Osteoblast (primary cell): ENCODE results near the gene C2. TPM values are rescaled to one million over a fixed set of nuclear protein-coding genes. Genes with fewer than 3 reads are reported as not detected.

Source experiments
- DNase-seq: peaks from one replicate; pipeline ENCODE4 v3.0.0; 2011; ENCODE audit warnings: low spot score, mixed read lengths; ENCODE audit not compliant: insufficient read length; ENCODE audit errors: missing footprints
- H2AFZ ChIP-seq: 2 replicates; pipeline ENCODE4 v1.6.0; 2011; ENCODE audit warnings: mild to moderate bottlenecking, low read length
- H3K27ac ChIP-seq: 2 replicates; pipeline ENCODE4 v1.5.1; 2011; ENCODE audit warnings: mild to moderate bottlenecking, low read depth, low read length, moderate library complexity
- H3K27me3 ChIP-seq: 2 replicates; pipeline ENCODE4 v1.6.0; 2012; ENCODE audit warnings: mild to moderate bottlenecking, control low read depth, inconsistent platforms, low read length, moderate library complexity; ENCODE audit not compliant: insufficient read depth
- H3K36me3 ChIP-seq: 2 replicates; pipeline ENCODE4 v1.5.1; 2011; ENCODE audit warnings: mild to moderate bottlenecking, low read length, control low read depth, moderate library complexity; ENCODE audit not compliant: insufficient read depth
- H3K4me1 ChIP-seq: 2 replicates; pipeline ENCODE4 v1.5.1; 2011; ENCODE audit warnings: mild to moderate bottlenecking, low read length, control low read depth, moderate library complexity; ENCODE audit not compliant: insufficient read depth
- H3K4me2 ChIP-seq: 2 replicates; pipeline ENCODE4 v1.6.0; 2011; ENCODE audit warnings: mild to moderate bottlenecking, low read length; ENCODE audit not compliant: insufficient read depth
- H3K4me3 ChIP-seq: fragments of 200-600 bp; sonication (generic); 3 replicates; pipeline ENCODE4 v1.5.1; 2012; ENCODE audit warnings: mild to moderate bottlenecking, low read length, inconsistent platforms; ENCODE audit not compliant: insufficient read depth
- H3K79me2 ChIP-seq: 2 replicates; pipeline ENCODE4 v1.6.0; 2012; ENCODE audit warnings: mild to moderate bottlenecking, low read length, control low read depth, inconsistent platforms; ENCODE audit not compliant: insufficient read depth
- H3K9me3 ChIP-seq: 2 replicates; pipeline ENCODE4 v1.5.1; 2011; ENCODE audit warnings: low read depth, low read length, control low read depth
- H4K20me1 ChIP-seq: 2 replicates; pipeline ENCODE4 v1.6.0; 2012; ENCODE audit warnings: mild to moderate bottlenecking, low read length, control low read depth; ENCODE audit not compliant: insufficient read depth
- total RNA-seq: library from RNA; depleted of rRNA; stranded (reverse); fragments of >200 nt; gene quantifications from 2 replicates; pipeline ENCODE4 v1.2.3, GENCODE V29; 2012
- TF ChIP-seq, protein P1 (sequence below): IDR thresholded peaks from 2 replicates; pipeline ENCODE4 v1.5.1; 2011; ENCODE audit warnings: mild to moderate bottlenecking, low read depth, low read length, moderate library complexity; ENCODE audit errors: extremely low read depth

Gene C2
- total RNA-seq, 1 donor, result 12.7 TPM

DNA sequence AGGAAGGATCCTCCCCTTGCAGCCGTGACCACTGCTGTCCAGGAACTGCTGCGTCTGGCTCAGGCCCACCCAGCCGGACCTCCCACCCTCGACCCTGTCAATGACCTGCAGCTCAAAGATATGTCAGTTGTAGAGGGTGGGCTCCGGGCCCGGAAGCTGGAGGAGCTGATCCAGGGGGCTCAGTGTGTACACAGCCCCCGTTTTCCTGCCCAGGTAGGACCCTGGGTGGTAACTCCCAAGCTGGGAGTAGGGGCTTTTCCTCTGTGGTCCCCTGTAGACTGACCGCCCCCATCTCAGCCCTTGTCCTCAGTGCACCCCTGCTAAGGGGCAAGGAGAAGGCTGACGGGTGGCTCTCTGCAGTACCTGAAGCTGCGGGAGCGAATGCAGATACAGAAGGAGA lies 40.8 kb downstream of the C2 start:
- TF ChIP-seq, protein P1, sequence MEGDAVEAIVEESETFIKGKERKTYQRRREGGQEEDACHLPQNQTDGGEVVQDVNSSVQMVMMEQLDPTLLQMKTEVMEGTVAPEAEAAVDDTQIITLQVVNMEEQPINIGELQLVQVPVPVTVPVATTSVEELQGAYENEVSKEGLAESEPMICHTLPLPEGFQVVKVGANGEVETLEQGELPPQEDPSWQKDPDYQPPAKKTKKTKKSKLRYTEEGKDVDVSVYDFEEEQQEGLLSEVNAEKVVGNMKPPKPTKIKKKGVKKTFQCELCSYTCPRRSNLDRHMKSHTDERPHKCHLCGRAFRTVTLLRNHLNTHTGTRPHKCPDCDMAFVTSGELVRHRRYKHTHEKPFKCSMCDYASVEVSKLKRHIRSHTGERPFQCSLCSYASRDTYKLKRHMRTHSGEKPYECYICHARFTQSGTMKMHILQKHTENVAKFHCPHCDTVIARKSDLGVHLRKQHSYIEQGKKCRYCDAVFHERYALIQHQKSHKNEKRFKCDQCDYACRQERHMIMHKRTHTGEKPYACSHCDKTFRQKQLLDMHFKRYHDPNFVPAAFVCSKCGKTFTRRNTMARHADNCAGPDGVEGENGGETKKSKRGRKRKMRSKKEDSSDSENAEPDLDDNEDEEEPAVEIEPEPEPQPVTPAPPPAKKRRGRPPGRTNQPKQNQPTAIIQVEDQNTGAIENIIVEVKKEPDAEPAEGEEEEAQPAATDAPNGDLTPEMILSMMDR, result no peak
- Histone ChIP-seq H4K20me1 (peaks cover 4% of the 10 kb centered on the region), H3K79me2 (peaks cover 41% of the 10 kb centered on the region), H3K36me3 (peaks cover 66% of the 10 kb centered on the region), H3K4me1 (peaks cover 28% of the 10 kb centered on the region), H3K27me3 (no peaks in the 10 kb centered on the region), H3K4me2 (no peak overlapping the region), H3K4me3 (no peak overlapping the region), H3K27ac (no peak overlapping the region), H2AFZ (no peak overlapping the region), H3K9me3 (no peaks in the 10 kb centered on the region)
- DNase-seq, result peak; percentile 66

DNA sequence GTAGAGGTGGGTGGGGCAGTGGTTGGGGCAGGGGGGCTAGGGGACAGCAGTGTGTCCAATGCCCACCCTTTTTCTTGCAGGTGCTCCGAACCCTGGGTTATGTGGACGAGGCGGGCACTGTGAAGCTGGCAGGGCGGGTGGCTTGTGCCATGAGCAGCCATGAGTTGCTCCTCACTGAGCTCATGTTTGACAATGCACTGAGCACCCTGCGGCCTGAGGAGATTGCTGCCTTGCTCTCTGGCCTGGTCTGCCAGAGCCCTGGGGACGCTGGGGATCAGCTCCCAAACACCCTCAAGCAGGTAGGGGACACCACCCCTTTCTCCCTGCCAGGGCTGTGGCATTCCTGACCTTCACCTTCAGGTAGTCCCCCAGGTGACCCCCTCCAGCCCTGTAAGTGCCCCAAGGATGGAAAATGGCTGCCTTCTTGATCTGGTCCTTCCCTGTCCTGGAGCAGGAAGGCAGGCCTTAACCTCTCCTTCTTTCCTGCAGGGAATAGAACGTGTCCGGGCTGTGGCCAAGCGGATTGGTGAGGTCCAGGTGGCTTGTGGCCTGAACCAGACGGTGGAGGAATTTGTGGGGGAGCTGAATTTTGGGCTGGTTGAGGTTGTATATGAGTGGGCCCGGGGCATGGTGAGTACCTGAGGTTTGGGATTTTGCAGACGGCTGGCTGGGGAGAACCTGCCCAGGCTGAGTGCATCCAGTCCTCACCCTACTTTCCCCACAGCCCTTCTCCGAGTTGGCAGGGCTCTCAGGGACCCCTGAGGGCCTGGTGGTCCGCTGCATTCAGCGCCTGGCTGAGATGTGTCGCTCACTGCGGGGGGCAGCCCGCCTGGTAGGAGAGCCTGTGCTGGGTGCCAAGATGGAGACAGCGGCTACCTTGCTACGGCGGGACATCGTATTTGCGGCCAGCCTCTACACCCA lies 41.5 kb downstream of the C2 start:
- TF ChIP-seq, protein P1, result no peak
- H3K79me2 ChIP-seq, result peaks cover 49% of the 10 kb centered on the region
- H3K36me3 ChIP-seq, result peaks cover 58% of the 10 kb centered on the region
- peak overlapping the region; percentile 93 for H3K4me2 ChIP-seq
- H3K27me3 ChIP-seq, result no peaks in the 10 kb centered on the region
- H3K27ac ChIP-seq, result peak overlapping the region; percentile 99
- H3K4me1 ChIP-seq, result peaks cover 32% of the 10 kb centered on the region
- H4K20me1 ChIP-seq, result peaks cover 4% of the 10 kb centered on the region
- peak; percentile 78 for DNase-seq
- H2AFZ ChIP-seq, result no peak overlapping the region
- H3K4me3 ChIP-seq, result no peak overlapping the region
- H3K9me3 ChIP-seq, result no peaks in the 10 kb centered on the region

DNA sequence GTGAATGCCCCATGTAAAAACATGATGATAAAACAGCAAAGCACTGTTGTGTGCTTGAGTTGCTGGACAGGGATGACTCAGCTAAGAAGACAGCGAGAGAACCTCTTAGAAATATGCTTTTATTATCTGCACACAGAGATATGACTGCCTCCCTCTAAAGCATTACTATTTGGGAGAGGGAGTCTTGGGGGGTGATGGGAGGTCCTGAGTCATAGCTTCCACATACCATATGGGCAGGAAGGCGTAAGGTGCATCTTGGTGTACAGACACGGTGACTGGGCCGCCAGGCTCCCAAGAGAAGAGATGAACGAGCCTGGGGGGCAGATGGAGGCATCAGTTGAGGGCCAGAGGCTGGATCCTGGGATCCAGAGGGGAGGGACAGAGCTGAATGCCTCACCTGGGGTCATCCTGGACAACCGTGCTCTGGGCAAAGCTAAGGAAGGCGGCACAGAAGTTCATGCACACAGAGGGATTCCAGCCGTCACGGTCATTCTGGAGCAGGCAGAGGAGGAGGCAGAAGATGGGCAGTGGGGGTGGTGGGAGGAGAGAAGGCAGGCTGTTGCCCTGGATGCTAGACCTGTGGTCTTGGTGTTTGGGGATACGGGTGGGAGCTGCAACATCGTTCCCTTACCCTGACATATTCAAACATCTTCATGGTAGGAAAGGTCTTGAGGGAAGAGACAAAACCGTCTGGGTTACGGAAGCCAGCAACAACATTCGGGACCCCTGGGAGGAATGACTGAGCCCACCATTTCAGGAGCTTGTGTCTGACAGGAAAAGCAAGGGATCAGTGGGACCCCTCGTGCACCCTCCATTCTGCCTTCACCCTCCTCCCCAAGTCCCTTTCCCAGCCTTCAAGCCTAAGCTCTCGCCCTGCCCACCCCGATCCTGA lies 42.4 kb downstream of the C2 start:
- peak overlapping the region; percentile 91 for H3K4me3 ChIP-seq
- peaks cover 52% of the 10 kb centered on the region for H3K36me3 ChIP-seq
- no peaks in the 10 kb centered on the region for H3K9me3 ChIP-seq
- H3K27ac ChIP-seq, result peak overlapping the region; percentile 99
- TF ChIP-seq, protein P1, result no peak
- no peaks in the 10 kb centered on the region for H3K27me3 ChIP-seq
- H2AFZ ChIP-seq, result no peak overlapping the region
- DNase-seq, result peak; percentile 95
- H3K4me2 ChIP-seq, result peak overlapping the region; percentile 93
- H3K79me2 ChIP-seq, result peaks cover 55% of the 10 kb centered on the region
- peaks cover 4% of the 10 kb centered on the region for H4K20me1 ChIP-seq
- H3K4me1 ChIP-seq, result peaks cover 32% of the 10 kb centered on the region
